HG02642 (cell line): ENCODE measurements around the gene IFNA7.
"Not testable (repeated sequence)": the region's sequence is repeated elsewhere in the genome, so short reads cannot be mapped to it uniquely, and the experiment has no call there.

Experiments
- ATAC-seq: cut with Tn5 transposase; IDR thresholded peaks from one replicate; pipeline ENCODE4 v1.9.1; 2021; ENCODE audit warnings: mild to moderate bottlenecking; ENCODE audit not compliant: unreplicated experiment, poor library complexity

IFNA7 gene

DNA sequence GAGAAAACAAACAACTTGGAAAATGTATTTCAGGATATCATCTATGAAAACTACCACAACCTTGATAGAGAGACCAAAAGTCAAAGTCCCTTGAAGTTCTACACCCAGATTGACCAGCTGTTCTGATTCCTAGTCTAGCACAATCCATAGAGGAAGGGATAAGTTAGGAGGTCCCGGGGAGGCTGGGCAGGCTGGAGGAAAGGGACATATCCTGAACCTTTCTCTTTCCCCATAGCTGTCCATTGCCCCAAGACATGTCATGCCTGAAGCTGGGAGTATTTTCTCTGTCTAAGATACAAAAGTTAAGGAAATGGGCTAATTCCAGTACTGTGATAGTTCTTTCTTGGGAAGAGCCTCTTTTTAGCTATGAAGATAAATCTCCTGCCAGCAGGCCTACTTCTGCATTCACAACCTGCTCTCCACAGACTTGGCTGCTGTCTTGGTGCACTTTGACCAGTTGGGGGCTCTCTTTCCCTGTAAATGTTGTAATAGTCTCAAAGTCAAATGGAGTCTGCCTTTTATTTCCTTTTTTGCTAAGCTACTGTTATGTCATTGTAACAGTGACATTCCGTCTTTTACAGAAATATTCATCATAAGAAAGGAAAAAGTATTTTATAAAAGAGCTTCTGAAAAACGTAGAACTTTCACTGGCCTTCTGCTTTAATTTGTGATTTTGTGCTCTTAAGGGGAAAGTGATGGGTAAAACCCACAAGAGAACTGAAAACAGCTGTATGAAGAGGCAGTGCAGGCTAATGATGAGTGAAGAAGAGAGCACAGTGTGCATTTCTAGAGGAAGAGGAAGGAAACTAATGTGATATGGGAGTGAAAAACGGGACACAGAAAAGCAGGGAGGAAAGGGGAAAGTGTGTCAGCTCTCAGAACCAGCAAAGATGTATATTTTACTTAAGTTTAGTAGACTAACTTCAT lies 18.9 kb downstream of the IFNA7 start:
- ATAC-seq, result peak; percentile 98

DNA sequence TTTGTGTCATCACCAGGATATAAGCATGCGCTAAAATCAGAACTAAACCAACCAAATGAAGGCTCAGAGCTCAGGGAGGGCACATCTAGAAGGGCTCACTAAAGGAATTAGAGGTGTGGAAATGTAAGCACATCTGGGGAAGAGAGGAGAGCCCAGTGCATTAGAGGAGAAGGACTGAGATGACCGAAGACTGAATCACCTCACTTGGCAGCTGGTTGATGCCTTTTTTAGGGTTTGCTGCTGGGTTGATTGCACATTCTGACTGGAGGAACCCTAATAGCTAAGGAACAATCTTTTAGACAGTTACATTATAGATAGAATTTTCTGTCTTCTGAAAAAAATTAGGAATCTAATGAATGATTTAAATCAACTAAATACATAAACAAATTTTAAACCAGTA lies 27.3 kb downstream of the IFNA7 start:
- ATAC-seq, result no peak

DNA sequence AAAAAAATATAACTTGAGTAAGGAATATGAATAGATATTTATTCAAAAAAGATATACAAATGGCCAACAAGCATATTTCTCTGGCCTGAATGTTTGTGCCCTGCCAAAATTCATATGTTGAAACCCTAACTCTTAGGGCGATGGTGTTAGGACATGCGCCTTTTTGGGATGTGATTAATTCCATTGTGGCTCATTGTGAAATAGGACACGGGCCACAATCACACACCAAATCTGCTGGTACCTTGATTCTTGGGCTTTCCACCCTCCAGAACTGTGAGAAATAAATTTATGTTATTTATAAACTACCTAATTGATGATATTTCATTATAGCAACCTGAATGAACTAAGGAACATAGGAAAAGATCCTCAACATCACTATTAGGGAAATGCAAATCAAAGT lies 29.8 kb downstream of the IFNA7 start:
- no peak for ATAC-seq

DNA sequence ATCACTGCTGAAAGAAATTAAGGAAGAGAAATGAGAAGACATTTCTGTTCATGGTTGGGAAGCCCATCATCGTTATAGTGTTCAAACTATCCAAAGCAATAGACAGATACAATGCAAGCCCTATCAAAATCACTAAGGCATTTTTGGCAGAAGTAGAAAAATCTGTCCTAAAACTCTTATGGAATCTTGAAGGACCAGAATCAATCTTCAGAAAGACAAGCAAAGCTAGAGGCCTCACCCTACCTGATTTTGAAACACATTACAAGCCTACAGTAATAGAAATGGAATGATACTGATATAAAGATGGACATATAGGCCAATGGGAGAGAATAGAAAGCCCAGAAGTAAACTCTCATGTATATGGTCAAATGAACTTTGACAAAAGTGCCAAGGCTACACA lies 30.7 kb downstream of the IFNA7 start:
- ATAC-seq, result no peak

DNA sequence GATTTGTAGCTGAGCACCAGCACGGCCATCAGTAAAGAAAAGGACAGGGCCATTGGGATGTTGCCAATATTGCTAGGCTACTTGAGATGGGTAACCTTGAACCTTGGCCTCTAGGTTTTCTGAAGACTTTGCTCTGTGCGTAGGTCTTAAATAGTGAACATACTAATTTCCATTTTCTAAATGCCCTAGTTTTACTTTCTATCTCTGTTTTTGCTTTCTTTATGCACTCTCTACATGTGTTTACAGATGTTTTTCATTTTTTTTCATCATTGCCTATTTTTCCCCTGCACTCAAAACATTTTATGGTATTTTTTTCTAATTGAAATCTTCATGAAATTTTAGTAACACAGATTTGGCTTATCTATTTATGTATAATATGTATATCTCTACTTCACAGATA lies 35.4 kb downstream of the IFNA7 start, which contains the start of gene IFNA21:
Gene IFNA21 (minus strand): TSS at position 101 of the 400 bp plus-strand sequence. CDS start 48 bp downstream, at position 53.
- ATAC-seq, result not testable (repeated sequence)

DNA sequence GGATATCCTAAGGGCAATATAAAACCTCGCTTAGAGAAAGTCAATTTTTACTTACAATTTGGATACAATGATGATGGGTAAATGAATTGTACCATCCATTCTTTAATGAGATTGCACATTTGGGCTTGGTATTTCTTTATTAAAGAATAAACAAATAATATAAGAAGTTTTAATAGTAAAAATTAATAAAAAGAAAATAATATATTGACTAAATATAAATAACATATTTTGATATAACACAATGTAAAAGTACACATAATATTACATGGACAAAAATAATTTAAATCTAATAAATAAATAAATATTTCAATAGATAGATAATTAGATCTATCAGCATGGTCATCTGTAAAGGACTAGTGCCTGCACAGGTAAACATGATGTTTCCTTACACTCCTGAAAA lies 36.5 kb downstream of the IFNA7 start:
- no peak for ATAC-seq

DNA sequence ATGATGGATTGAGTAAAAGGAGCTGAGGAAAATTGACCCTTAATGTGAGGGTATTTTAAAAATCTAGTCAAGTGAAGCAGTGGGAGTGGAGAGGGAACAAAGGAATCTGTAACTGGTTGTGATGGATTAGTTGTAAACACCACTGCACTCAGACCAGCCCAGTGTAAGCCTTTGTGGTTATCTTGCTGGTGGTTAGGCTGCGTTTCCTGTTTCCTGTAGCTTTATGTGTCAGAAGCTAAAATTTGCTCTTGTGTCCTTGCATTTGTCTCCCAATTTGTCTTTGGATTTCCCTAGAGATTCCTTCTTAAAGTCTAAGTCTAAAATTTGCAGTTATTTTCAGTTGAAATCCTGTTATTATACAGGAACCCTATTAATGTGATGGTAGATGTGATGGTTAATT lies 41.8 kb downstream of the IFNA7 start:
- ATAC-seq, result peak; percentile 88

DNA sequence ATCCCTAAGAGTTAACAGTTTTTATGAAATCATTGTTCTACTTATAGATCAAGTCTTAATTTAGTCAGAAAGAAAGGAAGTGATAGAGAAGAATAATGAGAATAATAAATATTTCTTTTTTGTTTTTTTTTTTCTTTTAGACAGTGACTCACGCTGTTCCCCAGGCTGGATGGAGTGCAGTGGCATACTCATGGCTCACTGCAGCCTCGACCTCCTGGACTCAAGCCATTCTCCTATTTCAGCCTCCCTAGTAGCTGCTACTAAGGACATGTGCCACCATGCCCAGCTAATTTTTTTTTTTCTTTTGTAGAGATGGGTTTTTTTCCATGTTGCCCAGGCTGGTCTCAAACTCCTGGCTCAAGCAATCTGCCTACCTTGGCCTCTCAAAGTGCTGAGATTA lies 46.5 kb downstream of the IFNA7 start:
- ATAC-seq, result no peak

DNA sequence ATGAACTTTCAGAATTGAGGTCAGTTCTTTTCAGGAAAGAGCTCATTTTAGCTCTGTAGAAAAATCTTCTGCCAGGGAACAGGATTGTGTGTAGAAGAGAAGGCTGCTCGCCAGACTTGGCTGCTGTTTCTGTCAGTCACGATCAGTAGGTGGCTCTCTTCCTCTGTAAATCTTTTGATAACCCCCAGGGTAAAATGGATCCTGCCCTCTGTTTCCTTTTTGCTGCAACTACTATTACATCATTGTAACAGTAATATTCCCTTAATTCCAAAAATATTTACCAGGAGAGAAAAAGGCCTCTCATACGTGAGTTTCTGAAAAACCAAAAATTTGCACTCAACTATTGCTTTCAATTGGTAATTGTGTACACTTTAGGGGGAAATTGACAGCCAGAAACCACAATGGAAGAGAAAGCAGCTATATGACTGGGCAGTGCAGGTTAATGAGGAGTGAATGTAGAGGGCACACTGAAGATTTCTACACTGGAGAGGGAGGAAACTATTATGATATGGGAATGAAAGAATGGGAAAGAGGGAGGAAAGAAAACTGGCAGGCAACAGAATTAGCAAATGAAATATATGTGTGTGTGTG lies 47.9 kb downstream of the IFNA7 start:
- ATAC-seq, result peak; percentile 90

DNA sequence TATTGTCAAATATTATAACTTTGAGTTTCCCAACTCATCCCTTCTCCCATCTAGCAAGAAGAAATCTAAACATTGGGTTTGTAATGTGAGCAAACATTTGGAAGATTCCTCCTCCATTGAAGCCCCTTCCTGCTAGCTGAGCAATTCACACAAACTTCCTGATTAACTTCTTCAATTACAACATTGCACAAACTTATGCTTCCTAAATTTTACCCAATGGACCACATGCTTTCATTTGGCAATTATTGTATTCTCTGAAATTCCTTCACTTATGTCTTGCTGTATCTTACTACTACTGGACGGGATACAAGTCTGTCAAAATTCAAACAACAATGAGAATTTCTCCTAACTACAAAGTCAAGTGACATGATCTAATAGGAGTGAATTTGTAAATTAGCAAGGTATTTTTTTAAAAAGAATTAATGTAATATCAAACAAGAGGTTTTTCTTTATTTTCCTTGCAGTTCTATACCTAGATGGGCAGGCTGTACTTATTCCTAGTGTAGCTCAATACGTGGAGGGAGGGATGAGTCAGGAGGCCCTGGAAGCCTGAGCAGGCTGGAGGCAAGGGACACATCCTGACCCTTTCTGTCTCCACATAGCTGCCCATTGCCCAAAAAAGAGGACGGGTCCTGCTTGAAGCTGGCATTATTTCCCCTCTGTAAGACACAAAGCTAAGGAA lies 48.5 kb downstream of the IFNA7 start:
- peak; percentile 27 for ATAC-seq
